SIG-M5 (cell line): Measurements from ENCODE around the gene RIC8A.

Experiments
- DNase-seq: peaks from one replicate; lab custom pipeline; 2025; lab: John Stamatoyannopoulos, UW

RIC8A gene

DNA sequence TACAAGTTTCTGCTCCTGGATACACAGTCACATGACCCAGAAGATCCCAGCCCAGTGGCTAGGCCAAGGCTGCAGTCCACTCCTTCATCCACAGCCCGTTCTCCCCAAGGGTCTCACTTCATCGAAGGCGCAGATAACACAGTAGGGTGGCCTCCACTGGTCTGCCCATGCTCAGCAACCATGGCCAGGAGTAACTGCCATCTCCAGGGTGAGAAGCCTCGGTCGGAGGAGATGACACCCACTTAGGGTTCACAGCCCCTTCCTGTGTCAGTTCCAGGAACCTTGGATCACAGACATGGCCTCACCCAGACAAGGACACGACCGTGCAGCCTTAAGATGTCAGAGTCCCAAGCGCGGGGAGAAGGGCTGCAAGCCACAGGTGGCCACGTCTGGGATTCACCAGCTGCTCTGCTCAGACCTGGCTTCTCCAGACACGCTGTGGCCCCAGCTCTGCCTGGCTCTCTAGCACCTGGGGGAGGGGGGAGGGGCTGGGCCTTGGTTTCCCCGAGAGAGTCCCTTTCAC, 2.9 kb upstream of the RIC8A start:
- no peak for DNase-seq

GRCh38 chr11:205221-206001, 2.1 kb upstream of the RIC8A start:
- DNase-seq, result no peak

DNA sequence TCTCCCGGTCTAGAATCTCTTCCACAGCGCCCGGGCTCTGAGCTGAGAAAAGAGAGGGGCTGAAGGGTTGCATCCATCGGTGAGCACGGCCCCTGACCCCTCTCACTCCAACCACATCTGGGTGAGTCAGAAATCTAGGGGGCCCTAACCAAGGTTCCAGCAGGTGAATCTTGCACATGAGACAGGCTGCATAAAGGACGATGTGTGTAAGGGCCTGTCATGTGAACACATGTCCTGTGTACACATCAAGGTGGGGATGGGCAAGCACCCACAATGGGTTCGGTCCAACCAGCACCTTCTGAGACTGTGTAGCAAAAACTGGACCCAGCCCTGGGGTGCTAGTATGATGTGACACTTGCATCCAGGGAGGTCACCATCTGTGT, 1.5 kb upstream of the RIC8A start:
- DNase-seq, result no peak

DNA sequence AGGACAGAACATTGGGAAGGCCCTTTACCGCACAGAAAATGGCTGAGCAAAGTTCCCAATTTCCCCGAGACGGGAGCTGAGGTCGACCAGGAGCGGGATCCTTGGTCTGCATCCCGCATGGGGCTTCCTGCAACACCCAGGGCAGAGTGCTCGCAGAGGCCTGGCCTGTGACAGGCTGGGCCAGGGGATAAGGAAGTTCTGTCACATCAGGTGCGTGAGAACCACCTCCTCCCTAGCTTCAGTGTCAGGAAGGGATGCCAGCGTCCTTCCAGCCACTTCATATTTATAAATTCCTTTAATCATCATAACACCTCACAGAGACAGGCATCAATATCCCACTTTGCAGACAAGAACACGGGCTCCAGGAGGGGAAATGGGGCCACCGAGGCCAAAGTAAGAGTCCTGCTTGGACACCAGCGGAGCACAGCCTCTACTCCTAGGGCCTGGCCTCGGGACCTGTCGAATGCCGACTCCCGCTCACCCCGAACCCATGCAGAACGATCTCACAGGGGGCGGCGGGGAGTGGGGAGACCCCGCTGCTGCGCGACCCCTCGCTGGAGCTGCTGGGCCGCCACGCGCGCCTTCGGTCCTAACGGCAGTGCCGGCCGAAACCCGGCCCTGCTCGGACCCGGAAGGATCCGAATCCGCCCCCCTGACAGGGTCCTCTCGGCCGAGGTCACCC, 841 bp upstream of the RIC8A start:
- no peak for DNase-seq

DNA sequence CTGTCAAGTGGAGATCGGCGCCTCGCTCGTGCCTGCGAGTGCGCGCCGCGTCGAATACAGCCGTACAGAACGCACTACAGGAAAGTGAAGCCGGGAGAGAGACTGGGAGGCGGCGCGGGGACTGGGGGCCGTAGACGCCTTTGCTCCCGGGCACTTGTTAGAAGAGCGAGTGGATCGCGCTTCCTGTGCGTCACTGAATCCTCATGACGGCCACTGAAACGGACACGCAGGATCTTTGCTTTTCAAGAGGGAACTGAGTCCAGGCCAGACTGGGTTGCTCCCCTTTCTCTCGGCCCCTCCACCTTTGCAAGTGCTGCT, 314 bp downstream of the RIC8A start:
- DNase-seq, result no peak

GRCh38 chr11:208181-208916, 841 bp downstream of the RIC8A start:
- no peak for DNase-seq

GRCh38 chr11:208917-209260, 1.4 kb downstream of the RIC8A start:
- no peak for DNase-seq

DNA sequence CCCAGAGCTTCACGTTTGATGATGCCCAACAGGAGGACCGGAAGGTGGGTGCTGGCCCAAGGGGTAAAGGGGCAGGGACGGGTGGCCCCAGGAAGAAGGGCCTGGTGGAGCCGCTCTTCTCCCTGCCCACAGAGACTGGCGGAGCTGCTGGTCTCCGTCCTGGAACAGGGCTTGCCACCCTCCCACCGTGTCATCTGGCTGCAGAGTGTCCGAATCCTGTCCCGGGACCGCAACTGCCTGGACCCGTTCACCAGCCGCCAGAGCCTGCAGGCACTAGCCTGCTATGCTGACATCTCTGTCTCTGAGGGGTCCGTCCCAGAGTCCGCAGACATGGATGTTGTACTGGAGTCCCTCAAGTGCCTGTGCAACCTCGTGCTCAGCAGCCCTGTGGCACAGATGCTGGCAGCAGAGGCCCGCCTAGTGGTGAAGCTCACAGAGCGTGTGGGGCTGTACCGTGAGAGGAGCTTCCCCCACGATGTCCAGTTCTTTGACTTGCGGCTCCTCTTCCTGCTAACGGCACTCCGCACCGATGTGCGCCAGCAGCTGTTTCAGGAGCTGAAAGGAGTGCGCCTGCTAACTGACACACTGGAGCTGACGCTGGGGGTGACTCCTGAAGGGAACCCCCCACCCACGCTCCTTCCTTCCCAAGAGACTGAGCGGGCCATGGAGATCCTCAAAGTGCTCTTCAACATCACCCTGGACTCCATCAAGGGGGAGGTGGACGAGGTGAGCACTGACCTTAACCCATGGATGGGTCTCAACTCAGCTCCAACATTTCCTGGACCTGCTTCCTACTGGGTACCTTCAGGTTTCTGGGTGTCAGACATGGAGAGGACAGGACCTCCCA, 2.0 kb downstream of the RIC8A start:
- DNase-seq, result no peak

- DNase-seq, result no peak
Measured at GRCh38 chr11:210122-210802, 2.8 kb downstream of the RIC8A start.

GRCh38 chr11:210803-211180, 3.3 kb downstream of the RIC8A start:
- no peak for DNase-seq

- no peak for DNase-seq
Measured at GRCh38 chr11:211295-211694, 3.8 kb downstream of the RIC8A start.

GRCh38 chr11:211741-212140, 4.2 kb downstream of the RIC8A start:
- DNase-seq, result no peak

- DNase-seq, result no peak
Measured at GRCh38 chr11:212150-213100, 4.9 kb downstream of the RIC8A start.

- no peak for DNase-seq
Measured at GRCh38 chr11:213111-213510, 5.6 kb downstream of the RIC8A start.

GRCh38 chr11:214083-214482, 6.6 kb downstream of the RIC8A start:
- DNase-seq, result no peak

DNA sequence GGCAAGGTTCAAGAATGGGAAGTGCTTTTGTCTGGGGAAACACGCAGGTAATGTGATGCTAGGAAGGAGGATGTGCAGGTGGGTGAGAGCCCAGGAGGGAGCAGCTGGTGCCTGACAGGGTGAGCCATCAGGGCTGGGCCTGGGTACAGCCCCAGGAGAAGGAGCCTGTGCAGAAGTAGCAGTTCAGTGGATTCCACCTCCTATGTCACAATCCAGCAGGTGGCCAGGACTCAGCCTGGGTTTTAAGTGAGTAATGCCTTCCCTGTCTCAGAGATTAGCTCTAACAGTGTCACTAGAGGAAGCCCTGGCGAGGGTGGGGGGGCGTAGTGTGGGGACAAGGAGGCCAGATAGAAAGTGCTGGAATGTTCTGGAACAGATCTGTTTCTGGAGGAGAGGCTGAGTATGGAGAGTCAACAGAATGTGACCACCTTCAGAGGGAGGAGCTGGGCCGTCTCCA, 8.1 kb downstream of the RIC8A start:
- no peak for DNase-seq

- DNase-seq, result no peak
Measured at GRCh38 chr11:216081-216974, 8.8 kb downstream of the RIC8A start.

- DNase-seq, result no peak
Measured at GRCh38 chr11:217704-218103, 10.2 kb downstream of the RIC8A start.
